NCI-H1105 treated with DMSO at 0.1 percent for 48 hours (cell line): ENCODE results near the gene ARRDC1.
A peak's percentile ranks its signal among the peaks of the same experiment; 100 is the strongest.
"Not testable (repeated sequence)": the region's sequence is repeated elsewhere in the genome, so short reads cannot be mapped to it uniquely, and the experiment has no call there.

Experiments used
- DNase-seq: peaks from one replicate; lab custom pipeline; 2025; lab: John Stamatoyannopoulos, UW

The ARRDC1 gene

GRCh38 chr9:137613259-137613658, 7.8 kb downstream of the ARRDC1 start:
- DNase-seq = no peak

- no peak for DNase-seq
Observed at GRCh38 chr9:137613738-137614523, 8.4 kb downstream of the ARRDC1 start.

DNA sequence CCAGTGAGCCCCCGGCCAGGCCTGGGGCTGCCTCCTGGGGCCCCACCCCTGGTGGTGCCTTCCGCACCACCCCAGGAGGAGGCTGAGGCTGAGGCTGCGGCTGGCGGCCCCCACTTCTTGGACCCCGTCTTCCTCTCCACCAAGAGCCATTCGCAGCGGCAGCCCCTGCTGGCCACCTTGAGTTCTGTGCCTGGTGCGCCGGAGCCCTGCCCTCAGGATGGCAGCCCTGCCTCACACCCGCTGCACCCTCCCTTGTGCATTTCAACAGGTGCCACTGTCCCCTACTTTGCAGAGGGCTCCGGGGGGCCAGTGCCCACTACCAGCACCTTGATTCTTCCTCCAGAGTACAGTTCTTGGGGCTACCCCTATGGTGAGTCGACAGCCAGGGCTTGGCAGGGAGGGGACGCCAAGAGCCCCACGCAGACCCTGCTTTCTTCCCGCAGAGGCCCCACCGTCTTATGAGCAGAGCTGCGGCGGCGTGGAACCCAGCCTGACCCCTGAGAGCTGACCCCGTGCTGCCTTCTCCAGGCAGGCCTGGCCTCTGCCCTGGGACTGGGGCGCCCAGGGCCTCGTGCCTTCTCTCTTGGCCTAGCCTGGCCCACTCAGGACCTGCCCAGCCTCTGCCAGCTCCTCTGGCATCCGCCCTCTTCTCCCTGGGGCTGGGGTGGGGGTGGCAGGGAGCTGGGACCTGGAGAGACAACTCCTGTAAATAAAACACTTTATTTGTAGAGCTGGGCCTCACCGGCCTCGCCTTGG, 9.3 kb downstream of the ARRDC1 start:
- DNase-seq = no peak

- DNase-seq = no peak
Observed at GRCh38 chr9:137615387-137615871, 9.9 kb downstream of the ARRDC1 start.

DNA sequence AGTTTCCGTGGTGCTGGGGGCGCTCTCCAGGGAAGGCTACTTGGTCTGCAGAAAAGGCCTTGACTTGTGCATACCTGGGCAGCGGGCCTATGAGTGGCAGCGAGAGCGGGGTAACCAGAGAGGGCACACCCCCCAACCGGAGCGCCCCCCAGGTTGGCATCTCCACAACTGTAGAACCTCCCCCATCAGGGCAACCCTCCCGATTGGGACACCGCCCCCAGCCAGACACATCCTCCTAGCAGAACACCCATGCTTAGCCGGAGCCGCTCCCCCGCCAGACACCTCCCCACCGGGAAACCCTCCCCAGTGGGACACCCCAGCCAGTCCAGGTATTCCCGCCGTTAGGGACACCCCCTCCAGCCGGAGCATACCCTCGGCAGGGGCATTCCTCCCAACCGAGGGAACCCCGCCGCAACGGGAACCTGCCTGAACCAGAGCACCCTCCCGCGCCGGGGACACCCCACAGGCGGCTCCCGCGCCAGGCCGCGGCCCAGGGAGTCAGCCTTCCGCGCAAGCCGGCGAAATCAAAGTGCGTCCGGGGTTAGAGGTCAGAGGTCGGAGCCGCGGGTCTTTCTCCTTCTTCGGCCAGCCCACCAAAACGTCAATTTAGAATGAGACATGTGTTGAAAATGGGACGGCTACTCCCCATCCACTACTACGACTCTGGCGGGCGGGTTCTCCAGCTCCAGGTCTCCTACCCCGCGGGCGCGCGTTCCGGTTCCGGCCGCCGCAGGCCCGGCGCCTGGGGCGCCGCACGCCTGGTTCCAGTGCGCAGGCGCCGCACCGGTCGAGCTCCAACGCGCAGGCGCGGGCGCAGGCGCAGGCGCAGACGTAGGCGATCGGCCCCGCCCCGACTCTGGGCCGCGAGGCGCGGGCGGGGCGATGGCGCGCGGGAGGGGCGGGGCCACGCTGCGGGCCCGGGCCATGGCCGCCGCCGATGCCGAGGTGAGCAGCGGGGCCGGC, 12.9 kb downstream of the ARRDC1 start, which contains the start of gene EHMT1:
TSS of gene EHMT1 (plus strand) at position 901 of the 963 bp plus-strand sequence. CDS start at position 925, 24 bp downstream.
- peak; percentile 80 for DNase-seq

DNA sequence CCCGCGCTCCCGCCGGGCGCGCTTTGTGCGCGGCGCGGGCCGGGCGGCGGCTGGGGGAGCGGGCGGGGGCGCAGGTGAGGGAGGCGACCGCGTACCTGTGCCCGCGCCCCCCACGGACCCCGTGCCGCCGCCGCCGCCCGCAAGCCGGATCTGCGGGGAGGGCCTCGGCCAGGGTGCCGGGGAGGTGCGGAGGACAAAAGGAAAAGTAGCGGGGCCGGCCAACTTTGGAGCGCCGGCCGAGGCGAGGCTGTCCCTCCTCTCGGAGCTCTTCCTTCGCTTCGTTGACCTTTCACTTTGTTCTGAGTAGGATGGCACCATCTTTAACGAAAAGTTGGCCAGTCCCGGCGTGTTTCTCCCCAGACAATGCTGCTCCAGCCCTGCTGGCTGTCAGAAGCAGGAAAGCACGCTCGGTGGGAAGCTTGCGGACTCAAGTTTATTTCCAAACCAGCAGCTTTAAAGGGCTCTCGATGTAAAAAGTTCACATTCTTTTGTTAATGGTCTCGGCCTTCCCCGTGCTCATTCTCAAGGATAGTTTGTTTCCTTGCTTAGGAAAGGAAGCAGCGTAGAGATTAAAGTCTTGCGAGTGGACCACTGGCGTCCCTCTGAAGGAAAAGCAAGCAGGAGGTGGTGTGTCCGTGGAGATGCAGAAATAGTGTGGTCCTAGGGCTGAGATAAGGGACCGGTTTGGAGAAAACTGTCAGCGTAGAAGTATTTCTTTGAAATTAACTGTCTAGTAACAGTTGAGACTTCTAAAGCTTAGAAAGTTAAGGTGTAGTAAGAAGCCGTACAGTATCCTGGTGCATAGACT, 14.0 kb downstream of the ARRDC1 start:
- peak; percentile 16 for DNase-seq

GRCh38 chr9:137620048-137620405, 14.5 kb downstream of the ARRDC1 start:
- DNase-seq = no peak

GRCh38 chr9:137620581-137620980, 15.1 kb downstream of the ARRDC1 start:
- no peak for DNase-seq

GRCh38 chr9:137621131-137621757, 15.8 kb downstream of the ARRDC1 start:
- no peak for DNase-seq

- DNase-seq = not testable (repeated sequence)
Observed at GRCh38 chr9:137622211-137622610, 16.7 kb downstream of the ARRDC1 start.

- DNase-seq = no peak
Observed at GRCh38 chr9:137626464-137626863, 21.0 kb downstream of the ARRDC1 start.

- not testable (repeated sequence) for DNase-seq
Observed at GRCh38 chr9:137627406-137627805, 21.9 kb downstream of the ARRDC1 start.

DNA sequence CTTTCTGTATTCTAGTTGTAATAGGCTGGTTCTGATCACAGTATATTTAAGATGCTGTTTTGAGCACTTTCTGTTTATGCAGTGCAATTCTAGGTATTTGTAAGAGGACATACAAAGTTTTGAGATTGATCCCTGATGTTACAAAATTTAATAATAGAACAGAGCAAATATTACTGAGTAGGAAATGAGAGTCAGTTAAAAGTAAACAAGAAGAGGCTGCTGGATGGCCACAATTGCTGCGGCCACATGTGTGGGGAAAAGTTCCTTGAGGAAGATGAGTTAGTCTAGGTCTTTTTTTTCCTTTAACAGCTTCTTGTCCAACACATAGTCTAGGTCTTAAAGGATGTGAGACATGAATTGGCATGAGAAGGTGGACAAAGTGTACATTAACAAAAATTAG, 24.6 kb downstream of the ARRDC1 start:
- DNase-seq = no peak

DNA sequence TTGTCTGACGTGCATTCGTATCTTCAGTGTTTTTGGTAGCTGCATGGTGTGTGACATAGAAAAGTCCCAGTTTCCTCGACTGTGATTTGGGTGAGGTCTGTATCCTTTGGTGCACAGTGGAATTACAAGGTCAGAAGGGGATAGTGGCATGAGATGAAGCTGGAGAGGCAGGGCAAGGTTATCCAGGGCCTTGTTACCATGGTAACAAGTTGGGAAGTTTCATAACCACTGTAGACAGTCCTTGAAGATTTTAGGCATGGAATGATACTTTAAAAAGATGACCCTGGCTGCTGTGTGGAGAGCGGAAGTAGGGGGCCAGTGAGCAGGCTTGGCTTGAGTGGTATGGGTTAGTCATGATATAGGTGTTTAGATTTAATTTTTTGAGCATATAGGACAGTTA, 25.2 kb downstream of the ARRDC1 start:
- DNase-seq = no peak

- DNase-seq = no peak
Observed at GRCh38 chr9:137631345-137632229, 26.1 kb downstream of the ARRDC1 start.

DNA sequence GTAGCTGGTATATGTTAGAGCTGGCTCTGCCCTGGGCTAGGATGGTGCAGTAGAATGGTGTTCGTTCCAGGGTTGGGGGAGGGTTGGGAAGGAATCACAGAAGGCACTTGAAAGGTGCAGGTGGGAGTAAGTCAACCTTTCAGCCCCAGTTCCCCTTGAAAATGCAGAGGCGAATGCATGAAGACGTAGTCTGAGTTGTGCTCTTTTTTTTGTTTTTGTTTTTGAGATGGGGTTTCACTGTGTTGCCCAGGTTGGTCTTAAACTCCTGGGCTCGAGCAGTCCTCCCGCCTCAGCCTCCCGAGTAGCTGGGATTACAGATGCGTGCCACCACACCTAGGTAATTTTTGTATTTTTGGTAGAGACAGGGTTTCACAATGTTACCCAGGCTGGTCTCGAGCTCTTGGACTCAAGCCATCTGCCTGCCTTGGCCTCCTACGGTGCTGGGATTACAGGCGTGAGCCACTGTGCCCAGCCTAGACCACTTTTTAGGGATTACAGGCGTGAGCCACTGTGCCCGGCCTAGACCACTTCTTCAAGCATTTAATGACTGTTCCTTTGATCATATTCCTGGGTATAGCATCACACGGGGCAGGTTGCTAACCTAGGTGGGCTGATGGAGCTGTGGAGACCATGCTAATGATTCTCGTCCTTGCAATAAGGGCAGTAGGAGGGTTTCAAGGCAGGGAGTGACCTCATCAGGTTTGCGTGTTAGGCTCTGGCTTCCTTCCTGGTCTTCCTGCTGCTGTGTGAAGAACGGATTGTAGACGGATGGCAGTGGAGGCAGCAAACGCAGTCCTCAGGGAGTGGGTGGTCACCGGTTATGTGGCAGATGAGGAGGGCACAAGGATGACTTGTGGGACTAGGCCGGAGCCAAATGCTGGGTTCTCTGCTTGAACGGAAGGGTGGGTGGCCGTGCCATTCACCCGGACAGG, 27.0 kb downstream of the ARRDC1 start:
- no peak for DNase-seq

GRCh38 chr9:137634016-137634415, 28.5 kb downstream of the ARRDC1 start:
- DNase-seq = no peak

- DNase-seq = no peak
Observed at GRCh38 chr9:137638680-137639079, 33.2 kb downstream of the ARRDC1 start.
